Prostate gland (tissue), 2 donors: Measurements from ENCODE around the gene RHEB.

Experiments used
- POLR2A ChIP-seq: fragments of 450-650 bp; IDR thresholded peaks from one replicate; pipeline ENCODE4 v1.6.1; 2016; ENCODE audit warnings: antibody characterized with exemption, mild to moderate bottlenecking
- POLR2AphosphoS5 ChIP-seq: sonication (generic); formaldehyde crosslinking; IDR thresholded peaks from one replicate; pipeline ENCODE4 v1.6.1; 2017; ENCODE audit warnings: antibody characterized with exemption
- TF ChIP-seq, protein P1 (sequence below), 4 experiments: fragments of 200-600 bp in 2 of 4; fragments of 450-650 bp in 2 of 4; sonication (generic) in 2 of 4; IDR thresholded peaks; 1 replicate in 3 of 4; 2 replicates in 1 of 4; pipeline ENCODE4 v1.5.1; 2016 to 2019; ENCODE audit warnings: antibody characterized with exemption in 4 of 4, mild to moderate bottlenecking in 2 of 4, moderate library complexity in 2 of 4

- TF ChIP-seq, protein P1, sequence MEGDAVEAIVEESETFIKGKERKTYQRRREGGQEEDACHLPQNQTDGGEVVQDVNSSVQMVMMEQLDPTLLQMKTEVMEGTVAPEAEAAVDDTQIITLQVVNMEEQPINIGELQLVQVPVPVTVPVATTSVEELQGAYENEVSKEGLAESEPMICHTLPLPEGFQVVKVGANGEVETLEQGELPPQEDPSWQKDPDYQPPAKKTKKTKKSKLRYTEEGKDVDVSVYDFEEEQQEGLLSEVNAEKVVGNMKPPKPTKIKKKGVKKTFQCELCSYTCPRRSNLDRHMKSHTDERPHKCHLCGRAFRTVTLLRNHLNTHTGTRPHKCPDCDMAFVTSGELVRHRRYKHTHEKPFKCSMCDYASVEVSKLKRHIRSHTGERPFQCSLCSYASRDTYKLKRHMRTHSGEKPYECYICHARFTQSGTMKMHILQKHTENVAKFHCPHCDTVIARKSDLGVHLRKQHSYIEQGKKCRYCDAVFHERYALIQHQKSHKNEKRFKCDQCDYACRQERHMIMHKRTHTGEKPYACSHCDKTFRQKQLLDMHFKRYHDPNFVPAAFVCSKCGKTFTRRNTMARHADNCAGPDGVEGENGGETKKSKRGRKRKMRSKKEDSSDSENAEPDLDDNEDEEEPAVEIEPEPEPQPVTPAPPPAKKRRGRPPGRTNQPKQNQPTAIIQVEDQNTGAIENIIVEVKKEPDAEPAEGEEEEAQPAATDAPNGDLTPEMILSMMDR (IDR thresholded peaks at IDR 0.05): no peak
- TF ChIP-seq POLR2A (no peak), POLR2AphosphoS5 (no peak)
These were observed 14.9 kb downstream of the RHEB start for GRCh38 chr7:151504715-151505326.
